Ovary (tissue), 3 donors: ENCODE data around the gene KCNN1.

Source experiments
- CTCF ChIP-seq, 3 donors: fragments of 450-650 bp in 2 of 3; fragments of 200-600 bp in 1 of 3; IDR thresholded peaks; one replicate each; pipeline versions ENCODE4 v1.5.1 to v1.8.0; 2016 to 2022; ENCODE audit warnings: antibody characterized with exemption in 3 of 3, mild to moderate bottlenecking in 1 of 3
- EP300 ChIP-seq: sonication (generic); formaldehyde crosslinking; IDR thresholded peaks from one replicate; pipeline ENCODE4 v1.6.1; 2017; ENCODE audit warnings: antibody characterized with exemption
- POLR2A ChIP-seq: fragments of 450-650 bp; IDR thresholded peaks from one replicate; pipeline ENCODE4 v1.6.1; 2017; ENCODE audit warnings: antibody characterized with exemption, mild to moderate bottlenecking, moderate library complexity
- donor health status: DM: no; HTN: no; CAD: no.

- TF ChIP-seq CTCF (IDR thresholded peaks at IDR 0.05): no peak
- no peak for TF ChIP-seq POLR2A
- no peak for TF ChIP-seq EP300
Measured at GRCh38 chr19:17966129-17966483, 801 bp upstream of the KCNN1 start.
